ENCODE results near the gene MUSK. TPM values are rescaled to one million over a fixed set of nuclear protein-coding genes. Genes with fewer than 3 reads are reported as not detected.

The MUSK gene
- total and polyA plus RNA-seq, 2 of the 8 experiments (the other 6 are each of a cell fraction or from before 2014, with no cell fraction given), result not detected

DNA sequence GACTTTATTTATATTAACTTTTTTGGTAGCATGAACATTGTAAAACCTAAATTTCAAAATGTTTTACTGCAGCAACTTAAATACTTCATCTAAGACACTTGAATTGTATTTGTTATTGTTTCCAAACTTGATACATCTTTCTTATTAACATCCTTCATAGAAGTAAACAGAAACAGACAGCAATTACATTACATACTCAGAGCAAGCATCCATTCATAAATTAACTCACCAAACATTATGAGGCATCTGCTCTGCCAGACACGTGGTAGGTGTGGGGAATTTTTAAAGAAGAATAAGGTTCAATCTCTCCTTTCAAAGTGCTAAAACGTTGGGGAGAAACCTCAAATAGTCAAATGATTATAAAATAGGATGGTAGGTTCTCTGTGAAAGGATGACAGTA, 130.8 kb downstream of the MUSK start:
- ChIA-PET POLR2A (ENCODE audit: partially characterized antibody) (no interaction called here), CTCF (ENCODE audit: partially characterized antibody) (no interaction called here)
- FAIRE-seq (no peak), DNase-seq (ENCODE audit: low read depth in 1 of 2, low spot score in 2 of 2) (no peak)
- H3K79me2 ChIP-seq (ENCODE audit: control insufficient read depth in 1 of 2, insufficient read depth in 2 of 2, low read length in 2 of 2), result no peaks in the 10 kb centered on the region
- H4K5ac ChIP-seq (ENCODE audit: insufficient read length, low read depth, low read length), result no peak overlapping the region
- no peak overlapping the region for H3K4me2 ChIP-seq (ENCODE audit: insufficient read depth in 1 of 2, low read depth in 2 of 2, low read length in 2 of 2)
- no peak overlapping the region for H2AK5ac ChIP-seq (ENCODE audit: low read depth, low read length)
- H3K79me1 ChIP-seq (ENCODE audit: low read depth, low read length), result no peaks in the 10 kb centered on the region
- H2BK12ac ChIP-seq (ENCODE audit: low read depth, low read length), result no peak overlapping the region
- H2BK5ac ChIP-seq (ENCODE audit: low read depth, low read length), result no peak overlapping the region
- TF ChIP-seq CHD2 (IDR thresholded peaks at IDR 0.05; ENCODE audit: low read length), result no peak
- no peak for TF ChIP-seq TAF7 (optimal IDR thresholded peaks at IDR 0.05; ENCODE audit: borderline replicate concordance, low read depth, low read length)
- no peak for TF ChIP-seq RBBP5 (IDR thresholded peaks at IDR 0.05; ENCODE audit: borderline replicate concordance, low read depth, low read length)
- TF ChIP-seq KDM4A (IDR thresholded peaks at IDR 0.05; ENCODE audit: low read depth, low read length, severe bottlenecking), result no peak
- TF ChIP-seq POLR2AphosphoS5 (IDR thresholded peaks at IDR 0.05; ENCODE audit: low read depth, low read length), result no peak
- TF ChIP-seq YY1 (IDR thresholded peaks at IDR 0.05; ENCODE audit: low read depth, low read length), result no peak
- no peak overlapping the region for H4K91ac ChIP-seq (replicated peaks; ENCODE audit: insufficient read length, low read length)
- H3K23me2 ChIP-seq (ENCODE audit: low read depth, low read length), result no peaks in the 10 kb centered on the region
- H4K20me1 ChIP-seq (replicated peaks in 1 of 2; ENCODE audit: control insufficient read depth in 1 of 2, insufficient read depth in 2 of 2, low read length in 2 of 2), result no peaks in the 10 kb centered on the region
- no peaks in the 10 kb centered on the region for H3K27me3 ChIP-seq (replicated peaks in 1 of 4; ENCODE audit: control insufficient read depth in 3 of 4, extremely low read depth in 1 of 4, insufficient read depth in 3 of 4, low read length in 3 of 4)
- no peak overlapping the region for H2BK15ac ChIP-seq (ENCODE audit: low read length)
- no peak overlapping the region for H2BK120ac ChIP-seq (replicated peaks; ENCODE audit: low read depth, low read length)
- no peaks in the 10 kb centered on the region for H3K36me3 ChIP-seq (ENCODE audit: control insufficient read depth in 2 of 4, insufficient read depth in 4 of 4, low read length in 3 of 4)
- no peak overlapping the region for H3K18ac ChIP-seq (ENCODE audit: extremely low read depth, low read length)
- H4K8ac ChIP-seq (ENCODE audit: extremely low read depth, insufficient read depth, low read length), result no peak overlapping the region
- H3K4me1 ChIP-seq (replicated peaks in 1 of 4; ENCODE audit: control insufficient read depth in 3 of 4, insufficient read depth in 4 of 4, low read length in 3 of 4), result no peaks in the 10 kb centered on the region
- H3K9ac ChIP-seq (replicated peaks in 1 of 4; ENCODE audit: extremely low read depth in 1 of 4, low read depth in 3 of 4, low read length in 3 of 4), result no peak overlapping the region
- H3K9me3 ChIP-seq (ENCODE audit: insufficient read depth in 2 of 2, low read depth in 1 of 2, low read length in 1 of 2), result no peaks in the 10 kb centered on the region
- H3K56ac ChIP-seq (replicated peaks; ENCODE audit: insufficient read length, low read depth, low read length), result no peak overlapping the region
- no peak overlapping the region; the same call in 1 of the 2 replicates for H2AFZ ChIP-seq (ENCODE audit: low read length)
- 71% methylated on average over 2 of the region's 2 CpGs; no CpG with 5 or more reads in 1 of the 2 experiments for WGBS, 2 experiments (ENCODE audit: extremely low coverage in 1 of 2, insufficient coverage in 1 of 2, insufficient read length in 1 of 2, insufficient replicate concordance in 2 of 2, low coverage in 1 of 2, low lambda C conversion rate in 2 of 2, missing lambda C conversion rate in 1 of 2)
- H3K23ac ChIP-seq (ENCODE audit: insufficient read length), result no peak overlapping the region
- no peak overlapping the region for H3K4ac ChIP-seq (replicated peaks; ENCODE audit: insufficient read length, low read depth, low read length)
- no peak overlapping the region for H3K4me3 ChIP-seq (ENCODE audit: extremely low read depth in 1 of 4, insufficient read depth in 2 of 4, low read depth in 3 of 4, low read length in 4 of 4)
- H2BK20ac ChIP-seq (ENCODE audit: low read length), result no peak overlapping the region
- H3K27ac ChIP-seq (ENCODE audit: low read depth, low read length), result no peak overlapping the region
- no peak overlapping the region for H3K14ac ChIP-seq (ENCODE audit: insufficient read length)
